Hematopoietic multipotent progenitor cell (in vitro differentiated cells): ENCODE data around the gene ZPBP2. TPM values are rescaled to one million over a fixed set of nuclear protein-coding genes. Genes with fewer than 3 reads are reported as not detected.
A peak's percentile ranks its signal among the peaks of the same experiment; 100 is the strongest.
"Not testable (repeated sequence)": the region's sequence is repeated elsewhere in the genome, so short reads cannot be mapped to it uniquely, and the experiment has no call there.

Experiments
- DNase-seq, 3 donors: peaks; one replicate each; pipeline ENCODE4 v3.0.0-alpha.2; 2011 to 2015; ENCODE audit warnings: low read depth in 2 of 3, low spot score in 2 of 3
- total RNA-seq: library from RNA; depleted of rRNA; stranded (reverse); fragments of >200 nt; gene quantifications from one replicate; pipeline ENCODE4 v1.2.3, GENCODE V29; 2012

Gene ZPBP2
- total RNA-seq, 1 donor: not detected

DNA sequence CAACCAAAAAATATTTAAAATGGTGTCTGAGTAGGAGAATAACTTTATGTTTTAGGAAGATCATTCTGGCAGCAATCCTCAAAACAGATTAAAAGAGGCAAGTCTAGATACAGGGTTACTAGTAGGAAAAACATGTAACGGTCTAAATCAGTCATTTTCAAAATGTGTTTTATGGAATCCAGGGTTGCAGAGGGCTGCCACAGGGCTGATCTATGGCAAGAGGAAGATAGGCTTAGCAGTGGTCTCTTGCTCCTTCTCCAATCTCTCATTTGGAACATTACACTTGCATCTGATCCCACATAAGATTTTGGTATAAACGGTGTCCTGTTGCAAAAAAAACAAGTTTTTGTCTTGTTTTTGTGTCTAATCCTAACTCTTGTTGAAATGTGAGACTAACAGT is 13.1 kb upstream of the ZPBP2 start:
- no peak for DNase-seq

DNA sequence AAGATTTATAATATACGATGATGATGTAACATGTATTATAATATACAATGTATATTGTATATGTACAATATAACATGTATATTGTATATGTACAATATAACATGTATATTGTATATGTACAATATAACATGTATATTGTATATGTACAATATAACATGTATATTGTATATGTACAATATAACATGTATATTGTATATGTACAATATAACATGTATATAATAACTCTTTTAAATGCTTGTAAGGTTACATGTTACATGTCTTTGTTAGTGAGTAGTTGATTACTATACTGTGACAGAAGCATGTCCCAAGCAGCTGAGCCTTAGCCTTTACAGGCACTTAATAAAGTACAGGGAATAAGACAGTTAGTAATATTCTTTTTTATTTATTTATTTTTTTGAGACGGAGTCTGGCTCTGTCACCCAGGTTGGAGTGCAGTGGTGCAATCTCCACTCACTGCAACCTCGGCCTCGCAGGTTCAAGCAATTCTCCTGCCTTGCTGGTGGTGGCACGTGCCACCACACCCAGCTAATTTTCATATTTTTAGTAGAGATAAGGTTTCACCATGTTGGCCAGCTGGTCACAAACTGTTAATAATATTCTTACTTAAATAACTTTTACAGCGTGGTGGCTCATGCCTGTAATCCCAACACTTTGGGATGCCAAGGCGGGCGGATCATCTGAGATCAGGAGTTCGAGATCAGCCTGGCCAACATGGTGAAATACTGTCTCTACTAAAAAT is 11.9 kb upstream of the ZPBP2 start:
- not testable (repeated sequence) for DNase-seq

DNA sequence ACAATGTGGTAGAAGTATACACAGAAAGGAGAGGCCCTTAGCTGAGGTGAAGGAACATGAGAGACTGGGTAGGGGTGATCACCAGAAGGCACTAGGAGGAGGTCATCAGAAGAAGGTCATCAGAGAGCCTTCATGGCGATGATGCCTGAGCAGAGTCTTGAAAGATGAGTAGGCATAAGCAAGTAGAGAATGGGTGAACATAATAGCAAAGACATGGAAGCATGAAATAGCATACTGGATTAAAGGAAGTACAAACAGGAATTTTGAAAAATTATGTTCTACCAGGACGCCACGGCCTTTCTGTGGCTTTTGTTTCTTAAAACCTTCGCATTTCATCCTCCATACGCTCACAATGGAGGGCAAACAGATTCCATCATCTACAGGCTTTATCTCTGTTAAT is 6.8 kb upstream of the ZPBP2 start:
- no peak for DNase-seq

DNA sequence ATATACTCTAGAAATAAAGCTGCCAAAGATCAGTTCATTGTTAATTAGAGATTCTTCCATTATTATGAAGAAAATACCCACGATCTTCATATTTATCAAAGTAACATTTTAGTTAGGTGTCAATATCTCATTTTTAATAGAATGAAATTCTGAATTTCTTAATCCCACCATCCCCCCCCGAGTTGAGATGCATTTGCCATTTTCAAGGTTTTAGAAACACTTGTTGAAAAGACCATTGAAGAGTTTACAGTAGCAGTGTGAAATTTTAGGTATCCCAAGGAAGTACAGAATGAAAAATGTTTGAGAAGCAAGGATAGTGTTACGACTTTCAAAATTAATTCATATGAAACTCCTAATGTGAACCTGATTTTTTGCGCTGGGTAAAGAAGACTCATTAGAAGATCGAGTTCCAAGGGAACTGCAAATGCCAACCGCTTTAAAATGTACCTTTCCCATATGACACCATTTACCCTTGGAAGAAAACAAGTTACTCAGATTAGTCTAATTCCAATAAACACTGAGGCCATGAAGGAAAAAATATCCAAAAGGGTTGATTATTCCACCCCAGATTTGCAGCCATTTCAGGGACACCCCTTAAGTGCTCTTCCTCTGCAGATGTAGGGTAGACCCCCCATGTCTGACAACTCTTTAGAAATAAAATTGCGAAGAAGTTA is 4.6 kb upstream of the ZPBP2 start:
- DNase-seq: no peak

DNA sequence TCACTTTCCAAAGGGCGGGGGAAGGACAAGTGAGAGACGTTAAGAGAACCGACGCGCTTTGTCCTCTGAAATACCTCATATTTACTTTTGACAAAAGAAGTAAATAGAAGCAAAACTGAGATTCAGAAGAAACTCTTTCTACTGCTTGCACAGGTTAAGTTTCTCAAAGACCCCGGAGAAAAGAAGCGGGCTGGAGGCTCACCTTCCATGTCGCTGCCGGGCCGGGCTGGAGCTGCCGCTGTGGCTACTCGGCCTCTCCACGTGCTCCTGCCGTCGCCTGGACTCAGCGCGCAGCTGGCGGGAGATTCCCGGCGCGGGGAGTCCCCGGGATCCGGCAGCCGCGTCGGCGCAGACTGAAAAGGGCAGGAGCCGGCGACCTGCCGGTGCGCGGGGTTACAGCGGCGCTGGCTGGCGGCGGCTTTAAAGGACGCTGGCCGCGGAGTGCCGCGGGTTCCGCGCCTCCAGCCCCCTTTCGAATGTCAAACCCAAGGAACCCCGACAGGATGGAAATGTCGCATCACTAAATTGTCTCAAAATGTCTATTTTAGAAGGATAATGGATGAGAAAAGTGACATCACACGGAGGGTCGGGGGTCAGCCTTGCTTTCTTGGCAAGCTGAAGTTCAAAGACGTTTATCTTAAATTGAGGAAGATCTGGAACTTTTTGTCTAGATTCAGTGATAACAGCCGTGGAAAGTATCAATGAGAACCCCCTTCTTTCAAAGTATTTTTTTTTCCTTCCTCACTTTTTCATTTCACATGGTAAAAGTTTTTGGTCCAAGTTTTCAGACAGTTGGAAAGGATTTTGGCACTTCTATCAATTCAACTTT is 3.9 kb upstream of the ZPBP2 start, which contains the start of gene IKZF3:
TSS of gene IKZF3 (minus strand) at position 395 of the 829 bp plus-strand sequence. CDS start at position 209, 186 bp downstream.
- peak; percentile 54 to 74 (median 67) for DNase-seq

DNA sequence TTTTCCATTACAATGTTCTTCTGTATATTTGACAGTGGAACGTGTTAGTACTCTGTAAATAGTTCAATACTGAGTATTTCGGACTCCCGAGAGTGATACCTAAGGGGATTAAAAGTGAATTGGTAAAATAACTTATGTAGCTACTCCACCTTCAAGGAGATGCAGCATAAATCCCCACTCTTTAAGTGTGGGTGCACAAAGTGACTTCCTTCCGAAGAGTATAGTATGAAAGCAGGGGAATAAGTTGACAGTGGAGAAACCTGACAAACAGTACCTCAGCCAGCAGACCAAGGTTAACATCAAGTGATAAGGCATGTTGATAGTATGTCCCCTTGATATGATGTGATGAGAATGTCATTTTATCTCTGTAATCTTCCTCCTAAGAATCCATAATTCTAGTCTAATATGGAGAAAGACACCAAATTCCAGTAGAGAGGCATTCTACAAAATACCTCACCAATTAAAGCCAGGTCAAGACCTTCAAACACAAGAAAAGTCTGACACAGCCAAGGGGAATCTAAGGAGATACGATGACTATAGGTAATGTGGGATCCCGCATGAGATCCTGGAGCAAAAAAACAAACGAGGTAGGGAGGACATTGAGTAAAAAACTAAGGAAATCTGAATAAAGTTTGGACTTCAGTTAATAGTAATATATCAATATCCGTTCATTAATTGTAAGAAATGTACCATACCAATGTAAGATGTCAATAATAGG is 1.8 kb upstream of the ZPBP2 start:
- DNase-seq: no peak

DNA sequence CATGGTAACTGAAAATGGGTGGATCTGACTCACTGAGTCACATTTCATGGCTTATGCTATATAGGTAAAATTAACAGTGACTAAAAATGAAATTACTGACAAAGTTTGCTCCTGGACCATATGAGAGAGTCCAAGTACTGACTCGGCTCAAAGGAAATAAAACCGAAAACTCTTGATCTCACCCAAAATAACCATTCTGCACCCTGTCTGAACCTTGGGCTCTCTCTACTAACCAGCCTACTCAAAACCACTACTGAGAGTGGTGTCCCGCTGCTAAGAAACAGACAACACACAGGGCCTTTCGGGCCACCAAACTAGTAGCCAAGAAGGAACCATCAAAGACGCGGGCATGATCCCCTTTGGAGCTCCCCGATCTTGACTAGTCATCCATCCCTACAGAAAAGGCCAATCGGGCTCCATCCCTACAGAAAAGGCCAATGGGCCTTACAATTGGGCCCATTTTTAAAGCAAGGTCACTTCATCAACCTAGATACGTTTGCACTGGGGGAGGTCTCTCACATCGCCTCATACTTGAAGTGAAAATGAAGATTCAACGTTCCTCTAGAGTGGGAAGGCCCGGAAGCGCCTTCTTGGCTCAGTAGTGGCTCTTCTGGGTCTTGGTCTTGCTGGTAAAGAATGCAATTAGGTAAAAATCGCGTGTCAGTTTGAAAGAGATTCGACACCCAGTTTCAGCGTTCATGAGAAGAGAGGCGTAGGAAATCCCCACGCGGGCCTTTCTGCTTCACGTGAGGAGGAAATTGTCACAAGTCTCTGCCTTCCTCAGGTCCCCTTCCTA is 720 bp upstream of the ZPBP2 start:
- peak in 1 of 3 donors; percentile 61 for DNase-seq

DNA sequence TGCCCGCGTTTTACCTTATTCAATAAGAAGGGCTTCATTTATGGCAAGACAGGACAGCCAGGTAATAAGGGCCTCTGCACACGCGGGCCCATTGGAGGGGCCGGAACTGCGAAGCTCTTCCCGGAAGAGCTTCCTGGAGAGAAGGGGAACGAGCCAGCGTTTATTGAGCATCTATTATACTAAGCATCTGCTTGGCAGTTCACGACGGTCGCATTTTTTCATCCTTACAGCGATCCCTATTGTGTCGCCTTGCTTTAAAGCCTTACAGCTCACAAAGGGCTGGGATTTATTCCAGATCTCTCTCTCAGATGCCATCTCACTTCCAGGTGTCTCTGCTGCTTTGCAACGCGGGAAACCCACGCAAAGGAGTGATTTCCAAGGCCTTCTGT is 546 bp downstream of the ZPBP2 start:
- DNase-seq: no peak

DNA sequence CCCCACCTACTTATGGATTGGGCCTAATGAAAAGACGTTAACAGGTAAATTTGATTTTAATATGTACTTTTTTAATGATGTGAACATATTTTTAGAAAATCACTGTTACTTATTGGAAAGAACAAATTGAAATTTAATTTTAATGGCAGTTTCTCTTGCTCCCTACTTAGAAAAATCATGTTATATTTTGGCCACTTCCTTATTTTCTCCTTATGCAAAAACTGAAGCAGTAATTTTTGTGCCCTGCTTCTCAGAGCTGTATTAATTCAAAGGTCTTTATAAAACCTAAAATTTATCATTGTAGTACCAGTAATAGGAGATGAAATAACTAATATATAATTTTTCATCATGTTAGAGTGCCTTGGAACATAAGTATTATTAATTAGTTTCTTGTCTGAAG is 2.8 kb downstream of the ZPBP2 start:
- no peak for DNase-seq

DNA sequence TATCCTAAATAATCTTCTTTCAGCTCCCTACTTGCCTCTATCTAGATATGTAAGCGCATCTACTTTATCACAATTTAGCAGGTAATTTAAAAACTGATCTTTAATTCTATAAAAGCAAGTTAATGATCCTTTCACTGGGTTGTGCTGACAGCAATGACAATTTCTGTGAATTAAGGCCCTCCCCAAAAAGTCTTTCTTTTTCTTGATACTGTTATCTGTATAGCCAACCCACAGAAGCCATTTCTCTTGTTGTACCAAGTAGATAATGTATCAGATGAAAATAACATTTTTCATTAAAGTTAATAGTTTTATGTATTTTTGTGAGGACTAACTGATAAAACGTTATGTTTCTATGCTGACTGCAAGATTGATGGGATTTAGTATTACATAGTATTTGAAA is 3.8 kb downstream of the ZPBP2 start:
- no peak for DNase-seq

DNA sequence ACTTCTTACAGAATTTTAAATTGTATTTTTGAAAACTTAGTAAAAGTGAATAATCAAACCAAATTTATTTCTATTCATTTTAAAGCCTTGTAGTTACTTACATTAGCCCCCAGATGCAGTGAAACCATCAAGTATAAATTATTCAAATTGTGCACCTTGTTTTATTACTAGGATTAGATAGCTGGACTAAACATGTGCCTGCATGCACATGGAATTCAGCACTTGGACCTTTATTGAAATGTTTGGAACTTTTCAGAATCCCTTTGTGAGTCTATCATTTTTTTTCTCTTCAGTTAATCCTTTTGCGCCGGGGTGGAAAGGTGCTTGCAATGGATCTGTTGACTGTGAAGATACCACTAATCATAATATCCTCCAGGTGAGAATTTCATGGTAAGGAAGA is 4.7 kb downstream of the ZPBP2 start:
- peak in 2 of 3 donors; percentile 29 to 67 for DNase-seq

DNA sequence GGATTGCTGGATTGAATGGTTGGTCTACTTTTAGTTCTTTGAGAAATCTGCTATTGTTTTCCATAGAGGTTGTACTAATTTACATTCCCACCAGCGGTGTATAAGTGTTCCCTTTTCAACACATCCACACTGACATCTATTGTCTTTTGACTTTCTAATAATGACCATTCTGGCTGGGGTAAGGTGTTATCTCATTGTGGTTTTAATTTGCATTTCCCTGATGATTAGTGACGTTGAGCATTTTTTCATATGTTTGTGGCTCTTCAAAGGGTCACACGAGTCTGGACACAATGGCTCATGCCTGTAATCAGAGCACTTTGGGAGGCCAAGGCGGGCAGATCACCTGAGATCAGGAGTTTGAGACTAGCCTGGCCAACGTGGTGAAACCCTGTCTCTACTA is 18.1 kb downstream of the ZPBP2 start:
- DNase-seq: not testable (repeated sequence)

DNA sequence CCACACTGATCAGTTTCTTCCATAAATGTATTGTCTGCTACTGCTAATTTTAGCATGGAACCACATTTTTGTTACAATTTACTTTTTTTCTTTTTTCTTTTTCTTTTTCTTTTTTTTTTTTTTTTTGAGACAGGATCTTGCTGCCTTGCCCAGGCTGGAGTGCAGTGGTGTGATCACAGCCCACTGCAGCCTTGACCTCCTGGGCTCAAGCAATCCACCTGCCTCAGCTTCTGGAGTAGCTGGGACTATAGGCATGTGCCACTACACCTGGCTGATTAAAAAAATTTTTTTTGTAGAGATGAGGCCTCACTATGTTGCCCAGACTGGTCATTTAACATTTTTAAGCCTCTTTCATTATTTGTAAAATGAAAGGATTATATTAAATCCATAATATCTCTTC is 19.1 kb downstream of the ZPBP2 start:
- no peak for DNase-seq

DNA sequence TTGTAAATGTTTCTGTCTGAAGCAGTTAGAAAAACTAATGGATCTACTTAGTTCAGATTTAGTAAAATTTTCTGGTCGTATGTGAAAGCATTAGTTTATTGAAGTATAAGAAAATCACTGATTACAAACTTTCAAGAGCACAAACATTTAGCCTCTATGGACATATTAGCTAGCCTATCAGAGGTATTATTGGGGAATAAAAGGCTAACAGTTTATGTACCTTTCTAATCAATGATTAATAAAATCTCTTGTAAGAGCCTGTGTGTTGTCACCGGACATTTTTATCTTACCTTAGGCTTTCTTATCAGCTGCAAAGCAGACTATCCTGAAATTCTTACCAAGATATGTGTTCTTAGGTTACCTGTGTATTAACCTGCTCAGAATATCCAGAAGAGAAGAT is 21.2 kb downstream of the ZPBP2 start:
- DNase-seq: no peak

DNA sequence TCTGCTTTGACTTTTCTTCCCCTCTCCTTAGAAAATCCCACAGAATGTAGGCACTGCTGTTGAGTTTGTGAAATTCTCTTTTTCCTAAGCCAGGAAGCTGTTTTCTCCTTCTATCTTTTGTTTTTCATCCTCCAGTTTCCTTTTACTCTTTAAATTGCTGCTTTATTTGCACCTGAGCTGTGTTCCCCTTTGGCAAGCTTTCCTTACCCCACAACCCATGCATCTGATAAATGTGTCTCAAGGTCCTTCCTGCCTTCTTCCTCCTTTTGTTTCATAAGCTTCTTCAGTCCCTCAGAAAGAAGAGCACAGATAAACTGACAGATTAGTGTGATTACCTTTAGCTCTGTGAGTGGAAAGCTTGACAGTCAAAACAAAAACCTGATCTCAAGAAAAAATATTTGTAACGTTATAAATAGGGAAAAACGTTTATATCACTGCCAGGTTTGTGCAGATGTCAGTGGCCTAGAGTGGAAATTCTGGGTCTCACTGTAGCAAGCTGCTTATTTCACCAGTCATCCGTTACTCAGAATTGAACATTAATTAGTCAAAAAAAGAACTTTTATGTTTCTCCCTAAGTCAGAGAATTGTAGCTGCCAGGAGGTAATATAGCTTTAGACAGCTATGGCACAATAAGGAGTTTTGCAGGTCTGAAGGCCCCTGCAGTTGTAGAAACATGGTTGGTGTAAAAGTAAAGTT is 26.8 kb downstream of the ZPBP2 start:
- DNase-seq: no peak

DNA sequence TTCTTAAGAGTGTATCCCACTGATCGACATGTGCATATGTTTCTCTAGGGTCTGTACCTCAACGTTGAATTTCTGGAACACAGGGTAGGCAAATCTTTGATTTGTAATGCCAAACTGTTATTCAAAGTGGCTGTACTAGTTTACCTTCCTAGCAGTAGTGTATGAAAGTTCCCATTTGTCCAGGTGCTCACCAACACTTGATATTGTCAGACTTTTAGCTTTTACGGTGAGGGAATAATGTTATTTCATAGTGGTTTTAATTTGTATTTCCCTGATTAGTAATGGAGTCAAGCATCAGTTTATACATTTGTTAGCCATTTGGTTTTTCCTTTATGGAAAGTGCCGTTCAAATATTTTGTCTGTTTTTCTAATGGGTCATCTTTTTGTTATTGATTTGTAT is 30.1 kb downstream of the ZPBP2 start:
- DNase-seq: no peak

DNA sequence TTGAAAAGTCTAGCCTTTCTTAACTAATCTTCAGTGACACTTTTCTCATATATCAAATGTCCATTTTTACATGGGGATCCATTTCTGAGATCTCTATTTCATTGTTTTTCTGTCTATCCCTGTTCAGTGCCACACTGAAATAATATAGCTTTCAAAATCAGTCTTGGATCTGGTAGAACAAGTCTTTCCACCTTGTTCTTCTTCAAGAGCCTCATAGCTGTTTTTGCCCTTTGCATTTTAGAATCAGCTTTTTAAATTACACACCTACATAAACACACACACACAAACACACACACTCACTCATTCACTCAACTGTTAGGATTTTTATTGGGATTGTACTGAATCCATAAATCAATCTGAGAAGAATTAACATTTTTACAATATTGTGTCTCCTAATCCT is 31.2 kb downstream of the ZPBP2 start:
- no peak for DNase-seq

DNA sequence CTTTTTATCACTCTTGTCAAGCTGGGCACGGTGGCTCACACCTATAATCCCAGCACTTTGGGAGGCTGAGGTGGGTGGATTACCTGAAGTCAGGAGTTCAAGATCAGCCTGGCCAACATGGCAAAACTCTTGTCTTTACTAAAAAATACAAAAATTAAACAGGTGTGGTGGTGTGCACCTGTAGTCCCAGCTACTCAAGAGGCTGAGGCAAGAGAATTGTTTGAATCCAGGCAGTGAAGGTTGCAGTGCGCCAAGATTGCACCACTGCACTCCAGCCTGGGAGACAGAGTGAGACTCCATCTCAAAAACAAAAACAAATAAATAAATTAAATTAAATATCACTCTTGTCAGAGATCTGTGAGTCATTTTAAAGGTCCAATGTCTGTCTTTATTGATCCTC is 34.0 kb downstream of the ZPBP2 start:
- DNase-seq: not testable (repeated sequence)

DNA sequence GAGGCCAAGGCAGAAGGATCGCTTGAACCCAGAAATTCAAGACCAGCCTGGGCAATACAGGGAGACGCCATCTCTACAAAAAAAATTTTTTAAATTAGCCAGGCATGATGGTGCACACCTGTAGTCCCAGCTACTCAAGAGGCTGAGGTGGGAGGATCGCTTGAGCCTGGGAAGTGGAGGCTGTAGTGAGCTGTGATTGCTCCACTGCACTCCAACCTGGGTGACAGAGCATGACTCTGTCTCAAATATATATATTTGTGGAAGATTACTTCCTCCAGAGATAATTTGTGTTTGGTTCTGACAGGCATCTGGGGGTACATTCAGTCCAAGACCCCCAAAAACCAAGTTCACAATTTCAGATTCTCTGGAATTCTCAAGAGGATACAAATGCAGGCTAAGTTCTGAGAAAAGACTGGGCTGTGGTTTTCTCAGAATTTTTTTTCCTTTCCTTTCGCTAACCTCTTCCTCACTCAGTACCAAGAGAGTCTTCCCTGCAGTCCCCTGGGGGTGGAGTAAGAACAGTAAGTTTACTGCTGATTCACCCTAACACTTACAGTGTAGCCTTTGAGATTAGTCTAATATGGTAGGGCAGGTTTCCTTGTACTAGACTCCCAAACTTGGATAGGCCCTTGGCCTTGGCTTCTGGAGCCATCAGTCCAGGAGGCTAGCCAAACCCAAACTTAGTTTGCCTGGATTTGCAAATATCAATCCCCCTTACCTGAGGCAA is 35.3 kb downstream of the ZPBP2 start:
- peak in 2 of 3 donors; percentile 44 to 69 for DNase-seq
